Islet of Langerhans (tissue), 1 donor: ENCODE results near the gene LIMA1.

Experiments
- FAIRE-seq: peaks from one replicate; lab custom pipeline; 2011; peaks lifted over from hg19 to GRCh38; lab: Jason Lieb, UNC

LIMA1 gene

GRCh38 chr12:50215033-50215432 is 68.3 kb downstream of the LIMA1 start:
- no peak for FAIRE-seq

DNA sequence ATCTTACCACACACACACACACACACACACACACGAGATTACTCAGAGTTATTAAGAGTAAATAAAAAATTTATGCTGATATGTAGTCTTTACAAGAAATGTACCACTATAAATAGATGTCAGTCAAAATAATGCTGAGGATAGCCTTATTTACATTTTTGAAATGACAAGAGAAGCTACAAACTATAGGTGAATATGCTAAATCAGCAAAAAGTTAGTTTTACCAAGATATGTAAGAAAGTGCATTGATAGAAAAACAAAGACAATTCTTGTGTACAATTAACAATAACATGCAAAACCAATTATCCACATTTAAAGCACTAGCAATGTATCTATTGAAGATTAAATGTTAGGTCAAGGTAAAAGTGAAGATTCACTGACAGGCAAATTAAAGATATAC is 69.3 kb downstream of the LIMA1 start:
- FAIRE-seq = no peak

- no peak for FAIRE-seq
Measured at GRCh38 chr12:50213439-50213838, 69.9 kb downstream of the LIMA1 start.

- FAIRE-seq = no peak
Measured at GRCh38 chr12:50212071-50212467, 71.3 kb downstream of the LIMA1 start.

DNA sequence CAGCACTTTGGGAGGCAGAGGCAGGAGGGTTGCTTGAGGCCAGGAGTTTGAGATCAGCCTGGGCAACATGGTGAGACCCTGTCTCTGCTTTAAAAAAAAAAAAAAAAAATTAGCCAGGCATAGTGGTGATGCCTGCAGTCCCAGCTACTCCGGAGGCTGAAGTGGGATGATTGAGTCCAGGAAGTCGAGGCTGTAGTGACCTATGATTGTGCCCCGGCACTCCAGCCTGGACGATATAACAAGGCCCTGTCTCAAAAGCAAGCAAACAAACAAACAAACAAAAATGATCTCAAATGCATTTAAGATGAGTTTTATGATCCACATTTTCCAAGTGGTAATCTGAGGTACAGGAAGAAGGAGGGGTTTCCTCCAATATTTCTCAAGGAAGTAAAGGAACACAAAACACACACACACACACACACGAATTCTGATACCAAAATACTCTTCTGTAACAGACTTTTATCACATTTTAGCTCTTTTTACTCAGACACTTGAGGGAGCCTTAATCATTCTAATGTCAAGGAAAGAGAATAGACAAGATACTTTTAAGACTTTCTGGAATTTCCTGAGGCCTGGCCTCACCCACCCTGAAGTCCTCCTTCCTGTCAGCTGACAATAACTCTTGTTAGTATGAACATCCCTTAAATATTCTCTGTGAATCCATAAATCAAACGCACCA is 71.8 kb downstream of the LIMA1 start:
- FAIRE-seq = no peak

- no peak for FAIRE-seq
Measured at GRCh38 chr12:50207424-50207823, 75.9 kb downstream of the LIMA1 start.

DNA sequence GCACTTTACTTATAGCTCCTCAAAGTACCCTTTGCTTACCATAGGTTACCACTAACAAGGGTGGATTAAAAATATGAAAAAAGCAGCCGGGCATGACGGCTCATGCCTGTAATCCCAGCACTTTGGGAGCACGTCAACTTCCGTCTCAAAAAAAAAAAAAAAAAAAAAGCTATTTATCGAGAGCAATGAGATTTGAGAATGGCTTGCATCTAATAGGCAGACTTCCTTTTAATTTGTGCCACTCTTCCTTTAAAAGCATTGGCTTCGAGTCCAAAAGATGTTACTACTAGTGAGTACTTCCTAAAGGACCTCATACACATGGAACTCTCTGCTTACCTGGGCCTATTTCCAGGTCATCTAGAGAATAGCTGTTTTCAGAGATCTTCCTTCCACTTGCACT is 77.7 kb downstream of the LIMA1 start:
- FAIRE-seq = no peak

DNA sequence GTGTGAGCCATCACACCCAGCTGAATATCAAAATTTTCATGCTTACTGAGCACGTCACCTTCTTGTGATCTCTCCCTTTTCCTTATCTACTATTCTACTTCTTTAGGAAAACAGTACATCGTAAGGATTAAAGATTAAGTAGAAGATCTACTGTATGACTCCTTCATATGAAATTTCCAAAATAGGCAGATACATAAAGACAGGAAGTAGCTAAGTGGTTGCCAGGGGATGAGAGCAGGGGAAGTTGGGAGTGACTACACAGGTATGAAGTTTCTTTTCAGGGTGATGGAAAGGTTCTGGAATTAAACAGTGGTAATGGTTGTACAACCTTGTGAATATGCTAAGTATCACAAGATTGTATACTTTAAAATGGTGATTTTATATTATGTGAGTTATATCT is 79.6 kb downstream of the LIMA1 start:
- FAIRE-seq = no peak

GRCh38 chr12:50201987-50202521 is 81.3 kb downstream of the LIMA1 start:
- FAIRE-seq = no peak

DNA sequence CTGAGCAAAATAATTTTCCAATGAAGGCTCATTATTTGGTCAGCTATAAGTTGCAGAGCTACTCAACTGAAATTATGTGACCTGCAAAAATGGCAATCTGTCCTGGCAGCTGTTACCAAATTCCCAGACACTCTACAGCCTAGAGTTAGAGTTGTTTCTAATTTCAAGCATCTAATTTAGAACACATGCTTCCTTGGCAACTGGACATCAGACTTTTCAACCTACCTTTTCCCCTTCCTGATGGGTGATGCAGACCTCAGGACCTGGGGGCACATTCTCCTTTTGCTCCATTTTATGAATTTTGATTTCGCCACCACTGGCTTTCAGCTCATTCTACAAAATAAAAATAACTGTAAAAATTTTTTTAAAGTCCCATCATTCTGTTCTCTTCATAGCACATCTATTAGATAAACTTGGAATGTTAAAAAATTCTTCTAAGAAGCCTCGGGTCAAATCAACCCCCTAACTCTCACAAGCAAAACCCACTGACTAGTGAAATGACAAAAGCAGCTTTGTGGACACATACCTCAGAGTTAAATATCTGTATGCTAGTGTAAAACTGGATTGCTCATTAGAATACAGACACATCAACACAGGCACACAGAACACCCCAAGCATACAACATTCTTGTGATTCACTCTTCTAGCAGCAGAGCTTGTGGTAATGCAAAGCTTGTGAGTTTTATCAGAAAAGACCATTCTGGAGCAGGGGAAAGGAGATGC is 82.6 kb downstream of the LIMA1 start:
- FAIRE-seq = no peak

- FAIRE-seq = no peak
Measured at GRCh38 chr12:50198829-50199228, 84.5 kb downstream of the LIMA1 start.

DNA sequence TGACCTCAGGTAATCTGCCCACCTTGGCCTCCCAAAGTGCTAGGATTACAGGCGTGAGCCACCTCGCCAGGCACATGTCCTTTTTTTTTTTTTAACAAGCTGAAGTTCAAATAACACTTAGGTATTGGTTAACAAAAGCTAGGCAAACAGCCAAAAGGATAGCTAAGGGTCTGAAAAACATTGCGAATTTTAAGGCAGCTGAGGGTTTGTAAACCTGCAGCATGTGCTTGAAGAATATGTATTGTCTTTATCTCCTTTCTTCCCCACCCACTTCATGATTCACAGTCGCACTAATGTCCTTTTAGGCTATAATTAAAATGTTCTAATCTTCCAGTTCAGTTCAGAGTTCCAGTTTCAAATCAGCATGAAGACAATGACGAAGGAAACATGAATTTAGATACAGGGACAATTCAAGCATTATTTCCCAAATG is 86.0 kb downstream of the LIMA1 start:
- FAIRE-seq = no peak

DNA sequence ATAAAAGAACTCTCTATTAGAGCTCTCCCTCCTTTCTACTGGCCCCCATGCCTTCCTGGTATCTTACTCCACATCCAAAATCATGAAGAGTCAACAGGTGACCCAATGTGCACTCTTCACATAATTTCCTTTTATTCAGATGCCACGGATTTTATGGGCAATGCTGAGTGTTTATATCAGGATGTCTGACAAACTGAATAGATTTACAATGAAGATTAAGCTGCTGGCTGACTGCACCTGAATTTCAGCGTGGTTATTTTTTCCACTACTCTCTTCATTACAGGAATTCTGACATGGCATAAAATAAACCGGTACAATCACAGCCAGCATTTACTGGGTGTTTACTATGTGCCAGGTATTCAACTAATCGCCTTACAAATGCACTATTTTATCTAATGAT is 86.8 kb downstream of the LIMA1 start:
- FAIRE-seq = no peak

GRCh38 chr12:50195832-50196231 is 87.5 kb downstream of the LIMA1 start:
- no peak for FAIRE-seq

- FAIRE-seq = no peak
Measured at GRCh38 chr12:50192908-50193307, 90.4 kb downstream of the LIMA1 start.

- FAIRE-seq = no peak
Measured at GRCh38 chr12:50192236-50192635, 91.1 kb downstream of the LIMA1 start.

- no peak for FAIRE-seq
Measured at GRCh38 chr12:50190859-50191258, 92.5 kb downstream of the LIMA1 start.

DNA sequence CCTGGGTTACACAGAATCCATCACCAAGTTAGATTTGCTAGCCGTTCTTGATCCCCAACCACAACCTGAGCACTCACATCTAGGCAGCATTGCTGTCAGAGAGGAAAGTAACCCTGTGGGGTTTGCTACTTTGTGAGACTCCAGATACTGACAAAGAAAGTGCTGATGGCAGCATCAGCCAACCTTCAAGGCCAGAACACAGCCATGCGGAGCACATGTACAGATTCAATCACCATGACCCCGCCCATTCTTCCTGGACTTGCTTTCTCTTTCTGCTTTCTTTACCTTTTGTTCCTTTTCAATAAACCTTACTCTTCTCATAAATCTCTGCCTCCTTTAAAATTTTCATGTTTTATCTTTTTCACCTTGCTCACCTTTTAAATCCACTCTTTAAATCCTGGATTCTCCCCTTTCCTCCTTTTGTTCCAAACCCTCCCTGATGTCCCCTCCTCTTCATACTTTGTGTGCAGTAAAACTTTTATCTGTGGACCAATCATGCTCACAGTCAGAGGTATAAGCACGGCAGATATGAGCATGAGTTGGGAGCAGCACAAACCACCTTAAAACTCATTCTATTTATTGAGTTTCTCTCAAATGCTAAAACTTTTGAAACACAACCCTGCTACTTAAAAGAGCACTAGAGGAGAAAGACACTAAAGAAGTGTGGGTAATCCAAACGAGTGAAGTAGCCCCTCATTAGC is 94.3 kb downstream of the LIMA1 start:
- no peak for FAIRE-seq

DNA sequence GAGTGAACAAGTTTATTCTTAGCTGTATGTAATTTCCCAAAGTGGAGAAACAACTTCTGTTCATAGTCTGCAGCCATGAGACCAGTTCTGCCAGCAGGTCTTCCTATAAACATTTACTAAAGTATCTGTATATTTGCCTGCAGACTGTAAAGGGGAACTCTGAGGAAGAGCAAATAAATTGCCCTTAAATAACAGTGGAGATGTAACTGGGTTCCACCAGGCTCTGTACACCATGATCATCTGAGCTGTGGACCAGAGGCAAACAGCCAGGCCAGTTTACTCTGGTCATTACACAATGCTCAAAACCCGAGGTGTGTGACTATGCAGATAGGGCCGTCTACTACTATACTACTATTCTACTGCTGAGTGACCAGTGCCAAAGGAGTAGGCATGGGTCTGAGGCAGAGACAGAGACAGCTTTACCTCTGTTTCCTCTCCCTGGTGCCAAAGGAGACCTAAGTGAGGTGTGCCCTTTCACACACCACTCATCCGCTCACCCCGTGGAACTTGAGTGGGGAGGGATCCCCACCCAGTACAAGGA is 95.0 kb downstream of the LIMA1 start:
- FAIRE-seq = no peak

DNA sequence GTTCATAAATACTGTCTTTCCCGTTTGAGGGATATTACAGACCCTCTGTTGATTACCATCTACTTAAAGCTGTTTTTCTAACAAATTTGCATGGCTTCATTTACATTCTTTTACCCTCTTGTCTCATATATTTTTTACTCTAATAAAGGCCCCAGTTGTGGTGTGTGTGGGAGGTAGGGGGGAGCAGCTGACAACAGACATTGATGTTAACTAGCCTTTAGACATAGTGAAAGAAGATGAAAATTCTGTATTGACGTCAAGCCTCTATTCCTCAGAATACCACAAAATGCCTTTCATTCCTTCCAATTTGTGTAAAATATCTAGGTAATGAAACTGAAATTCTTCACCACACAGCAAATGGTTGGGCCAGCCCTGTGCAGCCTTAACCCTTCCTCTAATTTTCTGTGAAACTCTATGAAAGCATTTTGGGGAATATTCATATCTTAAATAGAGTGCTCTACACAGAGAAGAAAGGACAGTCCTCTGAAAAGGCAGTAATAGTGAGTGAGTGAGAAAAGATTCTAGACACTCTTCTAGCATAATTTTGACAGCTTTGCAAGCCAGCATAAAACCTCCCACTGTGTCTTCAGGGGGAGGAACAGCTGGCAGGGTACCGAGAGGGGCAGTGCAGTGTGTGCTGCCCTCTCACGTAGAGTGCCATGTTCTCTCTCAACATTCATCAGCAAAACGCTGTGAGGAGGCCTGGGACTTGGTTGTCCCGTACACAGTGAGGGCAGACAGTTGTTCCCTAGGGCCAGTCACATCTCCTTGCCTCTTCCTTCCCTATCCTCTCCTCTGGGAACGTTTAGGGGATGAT is 96.0 kb downstream of the LIMA1 start:
- no peak for FAIRE-seq

DNA sequence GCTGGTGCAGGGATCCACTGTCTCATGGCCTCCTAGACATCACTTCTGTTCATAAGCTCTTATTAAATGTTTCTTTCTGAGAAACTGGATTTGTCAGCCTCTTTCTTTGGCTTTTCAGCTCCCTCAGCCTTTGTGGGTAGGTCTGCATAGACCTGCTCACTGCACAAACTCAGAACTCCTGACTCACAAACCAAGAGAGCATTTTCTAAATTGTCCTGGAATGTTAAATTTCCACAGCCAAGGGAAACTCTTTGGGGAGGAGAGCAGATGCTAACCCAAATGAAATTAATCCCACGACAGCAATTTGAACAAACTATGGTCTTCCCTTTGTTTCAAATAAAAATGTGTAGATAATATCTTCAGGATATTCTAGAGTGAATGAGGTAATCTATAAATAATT is 96.6 kb downstream of the LIMA1 start:
- no peak for FAIRE-seq
